Keratinocyte (primary cell): Measurements from ENCODE around the gene ACKR4.

Experiments
- EZH2 ChIP-seq: IDR thresholded peaks from one replicate; pipeline ENCODE4 v1.6.1; 2012; ENCODE audit warnings: inconsistent platforms, mild to moderate bottlenecking, low read length, moderate library complexity
- TF ChIP-seq, protein P1 (sequence below), 3 experiments: IDR thresholded peaks in 1 of 3; conservative IDR thresholded peaks in 1 of 3; optimal IDR thresholded peaks in 1 of 3; 2 replicates in 2 of 3; 3 replicates in 1 of 3; pipeline versions ENCODE3 to v1.5.1; 2011; ENCODE audit warnings: low read length in 3 of 3, mild to moderate bottlenecking in 3 of 3, moderate library complexity in 2 of 3, control low read depth in 1 of 3, inconsistent platforms in 1 of 3; ENCODE audit not compliant: insufficient read depth in 2 of 3; ENCODE audit errors: extremely low read depth in 1 of 3

DNA sequence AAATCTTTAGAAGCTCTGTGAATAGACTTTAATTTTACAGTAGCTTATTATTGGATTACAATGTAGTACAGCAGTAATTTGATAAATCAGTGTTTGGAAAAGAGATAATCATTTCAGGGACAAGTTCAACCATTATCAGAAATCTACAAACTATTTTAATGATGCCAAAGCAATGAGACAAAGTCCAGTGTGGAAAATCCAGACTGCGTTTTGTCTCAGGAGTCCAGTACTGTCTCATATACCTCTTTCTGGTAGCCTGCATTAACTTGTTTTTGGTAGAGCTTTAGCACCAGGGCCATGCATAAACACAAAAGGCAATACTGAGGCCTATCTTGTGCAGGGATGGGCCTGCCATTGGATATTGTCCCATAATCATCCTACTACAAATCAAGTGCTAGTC, 19.7 kb downstream of the ACKR4 start:
- TF ChIP-seq, protein P1, sequence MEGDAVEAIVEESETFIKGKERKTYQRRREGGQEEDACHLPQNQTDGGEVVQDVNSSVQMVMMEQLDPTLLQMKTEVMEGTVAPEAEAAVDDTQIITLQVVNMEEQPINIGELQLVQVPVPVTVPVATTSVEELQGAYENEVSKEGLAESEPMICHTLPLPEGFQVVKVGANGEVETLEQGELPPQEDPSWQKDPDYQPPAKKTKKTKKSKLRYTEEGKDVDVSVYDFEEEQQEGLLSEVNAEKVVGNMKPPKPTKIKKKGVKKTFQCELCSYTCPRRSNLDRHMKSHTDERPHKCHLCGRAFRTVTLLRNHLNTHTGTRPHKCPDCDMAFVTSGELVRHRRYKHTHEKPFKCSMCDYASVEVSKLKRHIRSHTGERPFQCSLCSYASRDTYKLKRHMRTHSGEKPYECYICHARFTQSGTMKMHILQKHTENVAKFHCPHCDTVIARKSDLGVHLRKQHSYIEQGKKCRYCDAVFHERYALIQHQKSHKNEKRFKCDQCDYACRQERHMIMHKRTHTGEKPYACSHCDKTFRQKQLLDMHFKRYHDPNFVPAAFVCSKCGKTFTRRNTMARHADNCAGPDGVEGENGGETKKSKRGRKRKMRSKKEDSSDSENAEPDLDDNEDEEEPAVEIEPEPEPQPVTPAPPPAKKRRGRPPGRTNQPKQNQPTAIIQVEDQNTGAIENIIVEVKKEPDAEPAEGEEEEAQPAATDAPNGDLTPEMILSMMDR (optimal IDR thresholded peaks at IDR 0.05 in 1 of 3, IDR thresholded peaks at IDR 0.05 in 1 of 3, conservative IDR thresholded peaks at IDR 0.05 in 1 of 3; ENCODE audit: extremely low read depth in 1 of 3, insufficient read depth in 2 of 3, low read length in 3 of 3), result no peak
- no peak for TF ChIP-seq EZH2
